NT2/D1 (cell line): ENCODE results near the gene SAMD15.
"Not testable (repeated sequence)": the region's sequence is repeated elsewhere in the genome, so short reads cannot be mapped to it uniquely, and the experiment has no call there.

Experiments used
- SUZ12 ChIP-seq: IDR thresholded peaks from 2 replicates; pipeline ENCODE4 v1.6.1; 2011; ENCODE audit not compliant: insufficient read length, insufficient read depth; ENCODE audit errors: extremely low read depth
- YY1 ChIP-seq: IDR thresholded peaks from 2 replicates; pipeline ENCODE4 v1.6.1; 2011; ENCODE audit not compliant: insufficient read length, insufficient read depth
- ZNF274 ChIP-seq: IDR thresholded peaks from 2 replicates; pipeline ENCODE4 v1.6.1; 2011; ENCODE audit warnings: mild to moderate bottlenecking, low read depth, low read length

GRCh38 chr14:77416098-77416497 is 38.9 kb downstream of the SAMD15 start:
- TF ChIP-seq ZNF274, SUZ12, YY1: not testable (repeated sequence)
